ENCODE data around the gene CYP2J2. TPM values are rescaled to one million over a fixed set of nuclear protein-coding genes. Genes with fewer than 3 reads are reported as not detected.

The CYP2J2 gene
- total and polyA plus RNA-seq, 2 donors (not counting 3 experiments of a cell fraction or from before 2014, with no cell fraction given): 0.06 to 0.27 TPM

DNA sequence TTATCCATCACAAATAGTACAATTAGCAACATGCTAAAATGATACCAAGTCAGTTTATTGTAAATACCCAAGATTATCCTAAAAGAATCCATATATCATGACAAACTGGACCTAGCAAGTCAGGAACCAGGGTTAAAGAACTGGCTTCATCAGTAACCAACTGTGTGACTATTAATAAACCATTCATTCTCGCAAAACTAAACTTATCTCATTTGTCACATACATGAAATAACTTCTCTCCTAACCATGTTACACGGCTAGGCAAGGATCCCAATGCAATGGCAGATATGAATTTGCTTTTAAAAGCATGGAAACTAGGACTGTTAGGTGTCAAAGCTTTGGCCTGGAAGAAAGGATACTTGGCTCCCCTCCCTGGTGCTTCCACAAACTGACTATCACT is 29.4 kb downstream of the CYP2J2 start:
- CTCF ChIA-PET: interaction anchor here (1.5 kb wide), 1 partner anchor 50 kb away, joined by 5 read pairs; no protein-coding TSS in a partner anchor
- FAIRE-seq: no peak
- dilution Hi-C loops (cut with MboI; ENCODE audit: extremely low pct_ligation_motif_present, low sequenced_read_pairs): no loop called here

More for the DNA sequence above, 29.4 kb downstream of the CYP2J2 start:
- Histone ChIP-seq H3K4me2 (ENCODE audit: insufficient read depth, low read length) (no peak overlapping the region), H3K36me3 (ENCODE audit: control insufficient read depth in 2 of 2, extremely low read depth in 1 of 2, insufficient read depth in 2 of 2, low read length in 2 of 2) (no peaks in the 10 kb centered on the region), H4K20me1 (replicated peaks; ENCODE audit: control insufficient read depth, extremely low read depth, insufficient read depth, low read length) (no peaks in the 10 kb centered on the region), H3K9me3 (replicated peaks; ENCODE audit: control insufficient read depth, insufficient read depth, low read length) (no peaks in the 10 kb centered on the region), H3K9me1 (replicated peaks; ENCODE audit: control insufficient read depth, extremely low read depth, insufficient read depth, low read length) (no peaks in the 10 kb centered on the region), H3K27ac (ENCODE audit: insufficient read depth, low read depth, low read length) (no peak overlapping the region), H3K4me1 (ENCODE audit: control insufficient read depth, extremely low read depth, insufficient read depth, low read length) (no peaks in the 10 kb centered on the region), H3K79me2 (ENCODE audit: control insufficient read depth, insufficient read depth, low read length) (no peaks in the 10 kb centered on the region), H3K9ac (replicated peaks; ENCODE audit: extremely low read depth, insufficient read depth, low read length) (no peak overlapping the region), H3K4me3 (replicated peaks in 1 of 3; ENCODE audit: insufficient read depth in 1 of 3, low read depth in 1 of 3, low read length in 3 of 3) (no peak overlapping the region), H2AFZ (ENCODE audit: low read depth, low read length) (no peak overlapping the region), H3K27me3 (ENCODE audit: control insufficient read depth in 2 of 2, insufficient read depth in 2 of 2, low read length in 2 of 2) (no peaks in the 10 kb centered on the region)
- intact Hi-C loops (cut with micrococcal nuclease): no loop called here
- TF ChIP-seq POLR2AphosphoS5 (IDR thresholded peaks at IDR 0.05; ENCODE audit: insufficient read depth, low read depth, low read length) (no peak), GATA2 (IDR thresholded peaks at IDR 0.05; ENCODE audit: insufficient read depth, insufficient read length, low read depth, low read length) (no peak), JUN (IDR thresholded peaks at IDR 0.05; ENCODE audit: borderline replicate concordance, insufficient read depth, insufficient read length, low read depth) (no peak), FOS (IDR thresholded peaks at IDR 0.05; ENCODE audit: borderline replicate concordance, insufficient read depth, low read length) (no peak), MYC (IDR thresholded peaks at IDR 0.05; ENCODE audit: low read depth, low read length) (no peak), EZH2 (IDR thresholded peaks at IDR 0.05; ENCODE audit: borderline replicate concordance, low read depth, low read length, severe bottlenecking) (no peak), POLR2A (IDR thresholded peaks at IDR 0.05; ENCODE audit: low read depth, low read length) (no peak)
- TF ChIP-seq, protein P1, sequence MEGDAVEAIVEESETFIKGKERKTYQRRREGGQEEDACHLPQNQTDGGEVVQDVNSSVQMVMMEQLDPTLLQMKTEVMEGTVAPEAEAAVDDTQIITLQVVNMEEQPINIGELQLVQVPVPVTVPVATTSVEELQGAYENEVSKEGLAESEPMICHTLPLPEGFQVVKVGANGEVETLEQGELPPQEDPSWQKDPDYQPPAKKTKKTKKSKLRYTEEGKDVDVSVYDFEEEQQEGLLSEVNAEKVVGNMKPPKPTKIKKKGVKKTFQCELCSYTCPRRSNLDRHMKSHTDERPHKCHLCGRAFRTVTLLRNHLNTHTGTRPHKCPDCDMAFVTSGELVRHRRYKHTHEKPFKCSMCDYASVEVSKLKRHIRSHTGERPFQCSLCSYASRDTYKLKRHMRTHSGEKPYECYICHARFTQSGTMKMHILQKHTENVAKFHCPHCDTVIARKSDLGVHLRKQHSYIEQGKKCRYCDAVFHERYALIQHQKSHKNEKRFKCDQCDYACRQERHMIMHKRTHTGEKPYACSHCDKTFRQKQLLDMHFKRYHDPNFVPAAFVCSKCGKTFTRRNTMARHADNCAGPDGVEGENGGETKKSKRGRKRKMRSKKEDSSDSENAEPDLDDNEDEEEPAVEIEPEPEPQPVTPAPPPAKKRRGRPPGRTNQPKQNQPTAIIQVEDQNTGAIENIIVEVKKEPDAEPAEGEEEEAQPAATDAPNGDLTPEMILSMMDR (IDR thresholded peaks at IDR 0.05; ENCODE audit: extremely low read depth in 1 of 2, insufficient read depth in 1 of 2, low read depth in 1 of 2, low read length in 2 of 2): no peak
- TF ChIP-seq, protein P2, sequence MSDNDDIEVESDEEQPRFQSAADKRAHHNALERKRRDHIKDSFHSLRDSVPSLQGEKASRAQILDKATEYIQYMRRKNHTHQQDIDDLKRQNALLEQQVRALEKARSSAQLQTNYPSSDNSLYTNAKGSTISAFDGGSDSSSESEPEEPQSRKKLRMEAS (IDR thresholded peaks at IDR 0.05; ENCODE audit: insufficient read depth, insufficient read length): no peak
- DNase-seq (ENCODE audit: low read depth, low spot score): no peak
- POLR2A ChIA-PET: no interaction called here
- no TSS peak for BruUV-seq (replicated peaks)

Measured in endothelial cell of umbilical vein (primary cell).